HuH-7.5 (cell line): ENCODE results near the gene ELAPOR2.
"Not testable (repeated sequence)": the region's sequence is repeated elsewhere in the genome, so short reads cannot be mapped to it uniquely, and the experiment has no call there.

Experiments
- DNase-seq: peaks from one replicate; pipeline ENCODE4 v3.0.0; 2011; ENCODE audit warnings: low spot score

The ELAPOR2 gene

GRCh38 chr7:87046456-87046855 lies 13.0 kb downstream of the ELAPOR2 start:
- DNase-seq = no peak

- not testable (repeated sequence) for DNase-seq
These were observed 14.7 kb downstream of the ELAPOR2 start for GRCh38 chr7:87044713-87045112.

- DNase-seq = not testable (repeated sequence)
These were observed 17.9 kb downstream of the ELAPOR2 start for GRCh38 chr7:87041586-87041985.

GRCh38 chr7:87039691-87040299 lies 19.7 kb downstream of the ELAPOR2 start:
- not testable (repeated sequence) for DNase-seq

DNA sequence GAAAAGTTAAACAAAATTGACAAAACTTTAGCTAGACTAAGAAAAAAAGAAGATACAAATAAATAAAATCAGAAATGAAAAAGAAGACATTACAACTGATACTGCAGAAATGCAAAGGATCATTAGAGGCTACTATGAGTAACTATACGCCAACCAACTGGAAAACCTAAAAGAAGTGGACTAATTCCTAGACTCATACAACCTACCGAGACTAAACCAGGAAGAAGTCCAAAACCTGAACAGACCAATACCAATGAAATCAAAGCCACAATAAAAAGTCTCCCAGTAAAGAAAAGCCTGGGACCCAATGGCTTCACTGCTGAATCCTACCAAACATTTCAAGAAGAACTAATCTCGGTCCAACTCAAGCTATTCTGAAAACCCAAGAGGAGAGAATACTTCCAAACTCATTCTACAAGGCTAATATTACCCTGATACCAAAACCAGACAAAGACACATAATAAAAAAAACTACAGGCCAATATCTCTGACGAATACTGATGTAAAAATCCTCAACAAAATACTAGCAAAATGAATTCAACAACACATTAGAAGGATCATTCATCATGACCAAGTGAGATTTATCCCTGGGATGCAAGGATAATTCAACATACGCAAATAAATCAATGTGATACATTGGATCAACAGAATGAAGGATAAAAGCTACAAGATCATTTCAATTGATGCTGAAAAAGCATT lies 20.3 kb downstream of the ELAPOR2 start:
- no peak for DNase-seq

GRCh38 chr7:87036985-87037384 lies 22.5 kb downstream of the ELAPOR2 start:
- no peak for DNase-seq

DNA sequence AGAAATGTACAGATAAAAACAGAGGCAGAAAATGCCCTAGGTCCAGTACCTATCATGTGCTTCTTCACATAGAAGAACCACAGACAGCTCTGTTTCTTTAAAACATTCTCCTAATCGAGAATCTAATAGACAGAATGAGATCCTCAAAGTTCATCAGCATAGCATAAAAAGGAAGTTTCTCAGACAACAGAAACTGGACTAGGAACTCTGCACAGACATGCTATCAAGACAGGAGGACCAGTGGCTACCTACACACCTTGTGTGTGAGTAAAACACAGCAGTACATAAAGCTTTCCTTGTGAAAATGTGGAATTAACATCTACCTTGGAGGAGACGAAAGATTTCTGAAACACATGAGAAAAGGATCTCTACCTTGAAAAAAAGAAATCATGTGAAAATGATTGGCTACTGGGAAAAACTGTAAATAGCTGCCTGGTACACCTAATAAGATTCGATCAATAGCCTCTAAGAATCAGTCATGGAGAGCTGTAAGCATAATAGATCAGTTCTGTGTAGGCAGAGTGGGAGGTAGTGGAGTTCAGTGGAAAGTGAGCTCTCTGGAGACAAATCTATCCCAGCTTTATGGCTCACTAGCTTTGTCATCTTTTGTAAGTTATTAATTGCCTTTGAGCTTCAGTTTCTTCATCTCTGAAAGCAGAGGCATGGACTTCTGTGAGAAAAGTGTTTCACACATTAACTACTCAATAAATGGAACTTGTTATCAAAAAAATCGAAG lies 26.7 kb downstream of the ELAPOR2 start:
- no peak for DNase-seq

GRCh38 chr7:87029078-87029477 lies 30.4 kb downstream of the ELAPOR2 start:
- no peak for DNase-seq

DNA sequence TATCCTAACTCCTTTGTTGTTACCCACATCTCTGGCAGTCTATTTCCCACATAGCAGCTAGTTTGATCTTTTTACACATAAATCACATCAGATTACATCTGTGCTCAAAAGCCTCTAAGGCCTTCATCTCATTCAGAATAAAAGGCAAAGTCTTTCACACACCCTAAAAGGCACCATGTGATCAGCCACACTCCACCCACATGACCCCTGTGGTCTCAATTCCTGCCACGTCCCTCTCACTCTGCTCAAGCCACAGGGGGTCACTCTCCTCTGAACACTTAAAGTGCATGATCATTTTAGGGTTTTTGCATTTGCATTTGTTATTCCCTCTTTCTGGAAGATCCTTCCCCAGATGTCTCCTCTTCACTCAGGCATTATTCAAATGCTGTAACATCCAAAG lies 30.8 kb downstream of the ELAPOR2 start:
- DNase-seq = no peak

GRCh38 chr7:87027900-87028299 lies 31.6 kb downstream of the ELAPOR2 start:
- no peak for DNase-seq

- no peak for DNase-seq
These were observed 38.2 kb downstream of the ELAPOR2 start for GRCh38 chr7:87021285-87021684.

DNA sequence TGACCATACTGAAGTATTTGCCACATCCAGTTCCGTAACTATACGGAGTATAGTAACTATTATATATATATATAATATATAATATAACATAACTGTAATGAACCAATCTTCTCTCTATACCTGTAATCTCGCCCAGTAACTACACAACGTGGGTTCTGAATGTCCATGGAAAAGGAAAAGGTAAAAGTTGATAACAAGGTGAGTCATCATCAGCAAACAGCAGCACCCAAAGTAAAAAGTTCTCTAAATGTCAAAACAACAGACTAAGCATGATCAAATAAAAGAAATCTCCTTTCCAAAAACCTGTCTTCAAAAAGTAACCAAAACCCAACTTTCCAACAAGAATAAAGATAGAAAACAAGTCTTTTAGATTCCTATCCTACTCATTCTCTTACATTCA lies 42.8 kb downstream of the ELAPOR2 start:
- DNase-seq = no peak

GRCh38 chr7:87013840-87014190 lies 45.6 kb downstream of the ELAPOR2 start:
- no peak for DNase-seq

DNA sequence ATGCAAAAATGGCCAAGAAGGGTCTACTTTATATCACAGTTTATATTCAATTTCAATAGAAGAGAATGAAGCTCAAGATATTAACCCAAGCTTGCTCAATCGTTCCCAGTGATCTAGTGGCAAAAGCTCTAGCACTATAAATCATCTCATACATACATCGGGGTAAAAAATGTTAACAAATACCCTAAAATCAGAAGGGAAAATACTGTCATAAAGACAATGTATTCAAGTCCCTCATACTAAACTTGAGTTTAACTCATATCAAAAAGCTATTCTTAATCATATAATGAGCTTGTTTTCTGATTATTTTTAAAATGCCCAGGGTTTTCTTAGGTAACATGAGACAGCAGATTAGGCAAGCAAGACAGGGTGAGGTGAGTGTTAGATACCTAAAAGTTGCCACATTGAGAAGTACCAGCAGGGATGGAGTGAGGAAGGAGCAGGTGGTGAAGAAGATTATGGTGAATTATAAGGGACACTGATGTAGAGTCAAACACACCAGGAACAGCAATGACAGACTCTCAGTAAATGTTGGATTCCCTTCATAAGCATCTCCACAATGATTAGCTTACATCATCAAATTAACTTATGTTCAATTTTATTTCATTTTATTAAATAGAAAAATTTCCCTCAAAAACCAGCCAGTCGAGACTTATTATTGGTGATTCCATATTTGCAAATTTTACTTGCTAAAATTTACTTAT lies 46.2 kb downstream of the ELAPOR2 start:
- no peak for DNase-seq
